ENCODE data around the gene GPX8.

Gene GPX8

GRCh38 chr5:55159763-55160492 is at the start of gene GPX8:
Gene GPX8, plus strand, starts transcription at chr5:55160171. Its CDS starts 22 bp downstream, at chr5:55160193.
- peak in 1 of 2 donors; percentile 21 for DNase-seq

- DNase-seq, result no peak
These were observed 49.8 kb upstream of the GPX8 start for GRCh38 chr5:55110217-55110616.

- DNase-seq, result no peak
These were observed 46.6 kb upstream of the GPX8 start for GRCh38 chr5:55113327-55113726.

GRCh38 chr5:55114061-55114460 is 45.9 kb upstream of the GPX8 start:
- no peak for DNase-seq

GRCh38 chr5:55123365-55123764 is 36.6 kb upstream of the GPX8 start:
- DNase-seq, result no peak

GRCh38 chr5:55134053-55134722 is 25.8 kb upstream of the GPX8 start:
- no peak for DNase-seq

- no peak for DNase-seq
These were observed 23.4 kb upstream of the GPX8 start for GRCh38 chr5:55136521-55136920.

- DNase-seq, result no peak
These were observed 18.9 kb upstream of the GPX8 start for GRCh38 chr5:55140908-55141665.

- no peak for DNase-seq
These were observed 17.9 kb upstream of the GPX8 start for GRCh38 chr5:55141945-55142690.

GRCh38 chr5:55143624-55144023 is 16.3 kb upstream of the GPX8 start:
- DNase-seq, result no peak

- no peak for DNase-seq
These were observed 13.9 kb upstream of the GPX8 start for GRCh38 chr5:55146080-55146479.

- peak; percentile 74 to 88 for DNase-seq
These were observed 13.3 kb upstream of the GPX8 start for GRCh38 chr5:55146543-55147151.

- DNase-seq, result no peak
These were observed 10.6 kb upstream of the GPX8 start for GRCh38 chr5:55149308-55149795.

GRCh38 chr5:55151923-55152842 is 7.8 kb upstream of the GPX8 start:
- DNase-seq, result no peak

GRCh38 chr5:55154873-55155272 is 5.1 kb upstream of the GPX8 start:
- no peak for DNase-seq

GRCh38 chr5:55160493-55161209 is 680 bp downstream of the GPX8 start:
- no peak for DNase-seq

GRCh38 chr5:55162666-55163065 is 2.7 kb downstream of the GPX8 start:
- DNase-seq, result no peak

- no peak for DNase-seq
These were observed 11.5 kb downstream of the GPX8 start for GRCh38 chr5:55171471-55171870.

- peak; percentile 41 to 57 for DNase-seq
These were observed 12.3 kb downstream of the GPX8 start for GRCh38 chr5:55172051-55172899.

Data from activated CD4-positive, alpha-beta T cell treated with anti-CD3 and anti-CD28 coated beads for 4 hours (primary cell).